Endothelial cell of umbilical vein (primary cell): ENCODE measurements around the gene CD248. TPM values are rescaled to one million over a fixed set of nuclear protein-coding genes. Genes with fewer than 3 reads are reported as not detected.

Experiments used
- BruUV-seq: library from RNA; stranded (reverse); fragments of 400-500 nt; replicated peaks from 2 replicates; lab custom pipeline; 2021; lab: Mats Ljungman, UMichigan
- CTCF ChIA-PET: fragments of 300-600, 350-600 bp; sonication (Branson Sonifier 250); formaldehyde crosslinking; loops from one replicate; lab custom pipeline; 2021; ENCODE audit warnings: antibody characterized with exemption, inconsistent platforms; lab: Charles Lee
- POLR2A ChIA-PET: fragments of 300-600, 350-600 bp; sonication (Branson Sonifier 250); formaldehyde crosslinking; loops from one replicate; lab custom pipeline; 2021; ENCODE audit warnings: antibody characterized with exemption, inconsistent platforms; lab: Charles Lee
- DNase-seq: peaks from one replicate; pipeline ENCODE4 v3.0.0-alpha.2; 2011; ENCODE audit warnings: low read depth, low spot score
- FAIRE-seq: peaks from 2 replicates; lab custom pipeline; 2011; peaks lifted over from hg19 to GRCh38; lab: Jason Lieb, UNC
- H2AFZ ChIP-seq: 2 replicates; pipeline ENCODE4 v1.6.0; 2012; ENCODE audit warnings: low read depth, low read length, control low read depth, inconsistent platforms
- H3K27ac ChIP-seq: 2 replicates; pipeline ENCODE4 v1.5.1; 2011; ENCODE audit warnings: low read depth, mild to moderate bottlenecking, control low read depth, low read length, moderate library complexity; ENCODE audit not compliant: insufficient read depth
- H3K27me3 ChIP-seq, 2 experiments: 2 replicates each; pipeline versions ENCODE4 v1.6.0 to v1.6.1; 2011; ENCODE audit warnings: low read length in 2 of 2, mixed read lengths in 1 of 2; ENCODE audit not compliant: control insufficient read depth in 2 of 2, insufficient read depth in 2 of 2
- H3K36me3 ChIP-seq, 2 experiments: 2 replicates in 1 of 2; 3 replicates in 1 of 2; pipeline ENCODE4 v1.5.1; 2011; ENCODE audit warnings: low read length in 2 of 2, mild to moderate bottlenecking in 1 of 2, moderate library complexity in 1 of 2; ENCODE audit not compliant: control insufficient read depth in 2 of 2, insufficient read depth in 2 of 2; ENCODE audit errors: extremely low read depth in 1 of 2
- H3K4me1 ChIP-seq: 3 replicates; pipeline ENCODE4 v1.5.1; 2011; ENCODE audit warnings: mild to moderate bottlenecking, low read length; ENCODE audit not compliant: control insufficient read depth, insufficient read depth; ENCODE audit errors: extremely low read depth
- H3K4me2 ChIP-seq: 2 replicates; pipeline ENCODE4 v1.6.1; 2011; ENCODE audit warnings: low read length, control low read depth, mixed read lengths; ENCODE audit not compliant: insufficient read depth
- H3K4me3 ChIP-seq, 3 experiments: fragments of 200-600 bp in 1 of 3; sonication (generic), shearing (Covaris generic) in 1 of 3; replicated peaks in 1 of 3; 2 replicates each; pipeline ENCODE4 v1.5.1; 2011 to 2016; ENCODE audit warnings: control low read depth in 3 of 3, low read length in 3 of 3, mild to moderate bottlenecking in 2 of 3, inconsistent platforms in 1 of 3, low read depth in 1 of 3, moderate library complexity in 1 of 3; ENCODE audit not compliant: insufficient read depth in 1 of 3
- H3K79me2 ChIP-seq: 2 replicates; pipeline ENCODE4 v1.6.0; 2012; ENCODE audit warnings: low read length, inconsistent platforms; ENCODE audit not compliant: control insufficient read depth, insufficient read depth
- H3K9ac ChIP-seq: replicated peaks from 2 replicates; pipeline ENCODE3; 2011; ENCODE audit warnings: low read length, control low read depth; ENCODE audit not compliant: insufficient read depth; ENCODE audit errors: extremely low read depth
- H3K9me1 ChIP-seq: replicated peaks from 3 replicates; pipeline ENCODE4 v1.6.0; 2011; ENCODE audit warnings: mild to moderate bottlenecking, low read length; ENCODE audit not compliant: control insufficient read depth, insufficient read depth; ENCODE audit errors: extremely low read depth
- H3K9me3 ChIP-seq: replicated peaks from 2 replicates; pipeline ENCODE4 v1.5.1; 2012; ENCODE audit warnings: low read length, inconsistent platforms; ENCODE audit not compliant: control insufficient read depth, insufficient read depth
- H4K20me1 ChIP-seq: replicated peaks from 2 replicates; pipeline ENCODE3; 2011; ENCODE audit warnings: mild to moderate bottlenecking, low read length; ENCODE audit not compliant: control insufficient read depth, insufficient read depth; ENCODE audit errors: extremely low read depth
- CTCF ChIP-seq, 2 donors: IDR thresholded peaks; 1 replicate in 1 of 2; 2 replicates in 1 of 2; pipeline ENCODE4 v1.5.1; 2011; ENCODE audit warnings: low read length in 2 of 2, mild to moderate bottlenecking in 2 of 2, moderate library complexity in 2 of 2, control low read depth in 1 of 2, inconsistent platforms in 1 of 2, low read depth in 1 of 2; ENCODE audit not compliant: insufficient read depth in 1 of 2; ENCODE audit errors: extremely low read depth in 1 of 2
- EZH2 ChIP-seq: IDR thresholded peaks from 2 replicates; pipeline ENCODE4 v1.6.1; 2012; ENCODE audit warnings: borderline replicate concordance, low read depth, mild to moderate bottlenecking, moderate library complexity, low read length, inconsistent platforms; ENCODE audit not compliant: severe bottlenecking
- FOS ChIP-seq: IDR thresholded peaks from 2 replicates; pipeline ENCODE4 v1.6.1; 2011; ENCODE audit warnings: mild to moderate bottlenecking, low read length, moderate library complexity, borderline replicate concordance; ENCODE audit not compliant: insufficient read depth
- GATA2 ChIP-seq: IDR thresholded peaks from 2 replicates; pipeline ENCODE4 v1.7.0; 2011; ENCODE audit warnings: low read depth, mild to moderate bottlenecking, moderate library complexity, mixed read lengths, low read length; ENCODE audit not compliant: insufficient read length, insufficient read depth
- JUN ChIP-seq: IDR thresholded peaks from 2 replicates; pipeline ENCODE4 v1.6.1; 2011; ENCODE audit warnings: borderline replicate concordance, low read depth; ENCODE audit not compliant: insufficient read length, insufficient read depth
- MYC ChIP-seq: IDR thresholded peaks from one replicate; pipeline ENCODE4 v1.6.1; 2011; ENCODE audit warnings: mild to moderate bottlenecking, low read depth, low read length
- POLR2A ChIP-seq: IDR thresholded peaks from 2 replicates; pipeline ENCODE4 v1.6.1; 2012; ENCODE audit warnings: low read depth, mild to moderate bottlenecking, control low read depth, low read length
- POLR2AphosphoS5 ChIP-seq: IDR thresholded peaks from 2 replicates; pipeline ENCODE4 v1.6.1; 2012; ENCODE audit warnings: low read depth, mild to moderate bottlenecking, control low read depth, low read length, moderate library complexity; ENCODE audit not compliant: insufficient read depth
- dilution Hi-C: fragments of 300-500 bp; cut with MboI; formaldehyde crosslinking; loops from one replicate; pipeline ENCODE4 v1.15.0; 2019; ENCODE audit warnings: low sequenced_read_pairs; ENCODE audit not compliant: extremely low pct_ligation_motif_present
- intact Hi-C: fragments of 100-400 bp; cut with micrococcal nuclease; formaldehyde crosslinking; loops from one replicate; pipeline ENCODE4 v1.10.0; 2022
- polyA plus RNA-seq, 4 experiments: library from polyadenylated mRNA; depleted of rRNA in 3 of 4; stranded (reverse) in 3 of 4; unstranded in 1 of 4; fragments of >200 nt; gene quantifications; 2 replicates each; pipeline versions ENCODE4 v1.2.1 to v1.2.3, GENCODE V29; 2011 to 2012; ENCODE audit warnings: missing spikeins in 1 of 4
- total RNA-seq: library from RNA; stranded (reverse); gene quantifications from 2 replicates; pipeline ENCODE4 v1.2.3, GENCODE V29; 2021
- TF ChIP-seq, protein P1 (sequence below): IDR thresholded peaks from 2 replicates; pipeline ENCODE4 v1.6.1; 2011; ENCODE audit not compliant: insufficient read depth, insufficient read length

CD248 gene
- total and polyA plus RNA-seq, 2 donors (not counting 3 experiments of a cell fraction or from before 2014, with no cell fraction given) = 0.10 TPM; not detected in 1

DNA sequence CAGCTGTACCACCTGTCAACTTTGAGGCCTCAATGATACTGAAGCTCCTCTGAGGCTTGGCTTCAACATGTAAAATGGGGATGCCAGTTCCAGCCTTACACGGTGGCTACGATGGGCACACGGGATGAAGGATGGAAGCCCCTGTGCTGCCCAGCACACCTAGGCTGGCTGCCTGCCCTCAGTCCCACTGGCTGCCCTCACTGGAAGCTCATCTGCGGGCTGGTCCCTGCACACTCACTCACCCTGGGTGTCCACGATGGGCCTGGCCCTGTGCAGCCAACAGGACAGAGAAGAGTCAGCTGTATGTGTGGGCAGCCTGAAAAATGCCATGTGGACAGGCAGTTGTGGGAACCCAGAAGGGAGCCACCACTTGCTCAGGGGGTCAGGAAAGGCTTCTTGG lies 30.1 kb downstream of the CD248 start:
- H4K20me1 ChIP-seq = no peaks in the 10 kb centered on the region
- intact Hi-C loops (no loop called here), dilution Hi-C loops (no loop called here)
- peaks cover 12% of the 10 kb centered on the region for H3K79me2 ChIP-seq
- H3K36me3 ChIP-seq = peaks cover 0 to 7% of the 10 kb centered on the region in 2 experiments
- no peak overlapping the region for H3K9ac ChIP-seq
- TF ChIP-seq POLR2A = no peak
- TF ChIP-seq EZH2 = no peak
- no peak for TF ChIP-seq MYC
- no peak for TF ChIP-seq CTCF (IDR thresholded peaks at IDR 0.05; ENCODE audit: extremely low read depth in 1 of 2, insufficient read depth in 1 of 2, low read depth in 1 of 2, low read length in 2 of 2)
- TF ChIP-seq FOS = no peak
- TF ChIP-seq JUN = no peak
- TF ChIP-seq POLR2AphosphoS5 = no peak
- TF ChIP-seq GATA2 = no peak
- TF ChIP-seq, protein P1, sequence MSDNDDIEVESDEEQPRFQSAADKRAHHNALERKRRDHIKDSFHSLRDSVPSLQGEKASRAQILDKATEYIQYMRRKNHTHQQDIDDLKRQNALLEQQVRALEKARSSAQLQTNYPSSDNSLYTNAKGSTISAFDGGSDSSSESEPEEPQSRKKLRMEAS = no peak
- ChIA-PET CTCF (interaction anchor here (1.3 to 2.1 kb wide), 3 partner anchors 25 to 64 kb away, joined by 3 to 10 read pairs (median 6); partner anchors contain the start of gene RIN1), POLR2A (no interaction called here)
- no TSS peak for BruUV-seq
- H2AFZ ChIP-seq = no peak overlapping the region
- H3K27me3 ChIP-seq = peaks cover 6 to 9% of the 10 kb centered on the region in 2 experiments
- no peak overlapping the region for H3K4me2 ChIP-seq
- DNase-seq = no peak
- no peak for FAIRE-seq
- no peak overlapping the region for H3K27ac ChIP-seq
- no peaks in the 10 kb centered on the region for H3K9me1 ChIP-seq
- H3K4me3 ChIP-seq = no peak overlapping the region
- H3K4me1 ChIP-seq = peaks cover 13% of the 10 kb centered on the region
- no peaks in the 10 kb centered on the region for H3K9me3 ChIP-seq
